Mucosa of stomach (tissue), 1 donor: Measurements from ENCODE around the gene ASB2.
A peak's percentile ranks its signal among the peaks of the same experiment; 100 is the strongest.

Experiments
- H3K27me3 ChIP-seq: one replicate; pipeline ENCODE4 v1.7.0; 2013; ENCODE audit warnings: mild to moderate bottlenecking, low read length; ENCODE audit not compliant: control insufficient read depth, insufficient read depth
- H3K36me3 ChIP-seq: one replicate; pipeline ENCODE4 v1.7.0; 2013; ENCODE audit warnings: low read length; ENCODE audit not compliant: control insufficient read depth, insufficient read depth
- H3K4me1 ChIP-seq: one replicate; pipeline ENCODE4 v1.7.0; 2013; ENCODE audit warnings: mild to moderate bottlenecking, low read length; ENCODE audit not compliant: control insufficient read depth, insufficient read depth
- H3K4me3 ChIP-seq: one replicate; pipeline ENCODE4 v1.7.0; 2013; ENCODE audit warnings: low read length
- H3K9ac ChIP-seq: one replicate; pipeline ENCODE4 v1.7.0; 2013; ENCODE audit warnings: mild to moderate bottlenecking, low read length, moderate library complexity
- H3K9me3 ChIP-seq: one replicate; pipeline ENCODE4 v1.7.0; 2013; ENCODE audit warnings: mild to moderate bottlenecking, low read length, moderate library complexity; ENCODE audit not compliant: control insufficient read depth
- donor health status: Pancreatic carcinoma.

ASB2 gene

DNA sequence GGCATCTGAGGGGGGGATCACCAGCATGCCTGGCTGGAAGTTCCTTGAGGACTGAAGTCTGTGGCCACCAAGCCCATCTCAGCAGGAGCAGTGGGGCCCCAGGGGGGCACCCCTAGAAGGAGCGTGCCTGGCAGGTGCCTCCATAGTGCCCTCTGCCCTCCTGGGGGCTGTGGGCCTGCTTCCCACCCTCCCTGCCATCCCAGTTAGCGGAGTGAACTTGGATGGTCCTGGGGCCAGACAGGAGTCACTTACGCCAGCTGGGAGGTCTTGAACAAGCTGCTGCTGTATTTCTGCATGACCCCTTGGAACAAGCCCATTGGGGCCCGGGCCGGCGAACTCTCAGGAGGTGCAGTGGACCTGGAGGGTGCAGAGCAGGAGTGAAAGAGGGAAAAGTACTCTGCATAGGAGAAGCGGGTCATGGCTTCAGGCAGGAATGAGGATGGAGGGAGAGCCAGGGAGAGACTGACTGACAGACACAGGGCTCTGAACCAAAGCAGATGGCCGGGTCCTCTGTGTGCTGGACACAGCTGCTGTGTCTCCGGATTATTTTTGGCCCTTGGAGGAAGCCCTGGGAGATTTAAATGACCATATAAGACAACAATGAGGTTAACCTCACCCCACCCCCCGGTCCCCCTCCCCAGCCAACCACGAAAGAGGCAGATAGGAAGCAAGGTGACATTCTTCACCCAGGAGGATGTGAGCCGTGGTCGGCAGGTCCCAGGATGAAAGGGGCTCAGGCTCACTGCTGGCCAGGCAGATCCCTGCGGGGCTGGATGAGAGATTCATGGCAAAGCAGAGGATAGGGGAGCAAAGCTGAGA lies 19.6 kb downstream of the ASB2 start:
- Histone ChIP-seq H3K9ac (no peak overlapping the region), H3K4me1 (peaks cover 33% of the 10 kb centered on the region), H3K36me3 (no peaks in the 10 kb centered on the region), H3K4me3 (no peak overlapping the region), H3K9me3 (no peaks in the 10 kb centered on the region), H3K27me3 (no peaks in the 10 kb centered on the region)

- no peaks in the 10 kb centered on the region for H3K27me3 ChIP-seq
- no peak overlapping the region for H3K4me3 ChIP-seq
- H3K4me1 ChIP-seq, result peaks cover 33% of the 10 kb centered on the region
- H3K9me3 ChIP-seq, result no peaks in the 10 kb centered on the region
- peak overlapping the region; percentile 32 for H3K9ac ChIP-seq
- H3K36me3 ChIP-seq, result no peaks in the 10 kb centered on the region
Measured at GRCh38 chr14:93955850-93956481, 20.4 kb downstream of the ASB2 start.

DNA sequence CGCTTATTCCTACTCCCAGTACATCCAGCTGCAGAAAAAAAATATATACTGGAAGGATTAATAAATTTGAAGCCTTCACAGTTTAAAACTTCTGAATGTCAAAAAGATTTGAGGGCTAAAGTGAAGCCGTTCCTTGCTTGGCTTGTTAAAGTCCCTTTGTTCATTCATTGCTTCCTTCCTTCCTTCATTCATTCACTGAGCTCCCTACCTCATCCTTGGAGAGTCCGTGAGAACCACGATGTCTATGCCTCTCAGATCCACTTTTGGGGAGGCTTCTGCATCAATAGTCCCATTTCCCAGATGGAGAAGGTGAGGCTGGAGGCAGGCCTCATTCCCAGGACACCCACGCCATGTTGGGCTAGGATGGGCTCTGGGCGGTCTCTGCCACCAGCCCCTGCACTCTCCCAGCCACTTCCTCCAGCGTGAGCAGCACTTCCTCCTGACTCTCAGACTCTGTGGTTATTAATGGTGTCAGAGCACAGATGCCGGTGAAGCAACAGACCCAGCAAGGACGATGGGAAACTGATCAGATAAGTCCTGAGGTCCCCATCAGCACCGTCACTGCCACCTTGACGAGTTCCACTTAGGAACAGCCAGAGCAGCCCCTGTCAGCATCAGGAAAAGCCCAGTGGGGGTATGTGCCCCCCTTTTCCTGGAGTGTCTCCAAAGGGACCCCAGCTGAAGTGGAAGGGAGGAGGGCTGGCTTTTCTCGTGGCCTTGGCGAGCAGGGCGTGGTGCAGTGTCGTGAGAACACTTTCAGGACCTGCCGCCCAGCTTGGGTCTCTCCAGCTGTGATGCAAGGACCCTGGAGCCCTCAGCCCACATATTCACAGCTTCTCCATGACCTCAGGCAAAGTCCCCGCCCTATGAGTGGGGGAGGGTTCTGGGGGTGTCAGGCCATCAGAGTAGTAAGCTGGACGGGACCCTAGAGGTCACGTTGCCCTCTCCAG lies 21.2 kb downstream of the ASB2 start:
- Histone ChIP-seq H3K4me3 (no peak overlapping the region), H3K9me3 (no peaks in the 10 kb centered on the region), H3K27me3 (no peaks in the 10 kb centered on the region), H3K9ac (peak overlapping the region; percentile 32), H3K36me3 (no peaks in the 10 kb centered on the region), H3K4me1 (peaks cover 28% of the 10 kb centered on the region)

DNA sequence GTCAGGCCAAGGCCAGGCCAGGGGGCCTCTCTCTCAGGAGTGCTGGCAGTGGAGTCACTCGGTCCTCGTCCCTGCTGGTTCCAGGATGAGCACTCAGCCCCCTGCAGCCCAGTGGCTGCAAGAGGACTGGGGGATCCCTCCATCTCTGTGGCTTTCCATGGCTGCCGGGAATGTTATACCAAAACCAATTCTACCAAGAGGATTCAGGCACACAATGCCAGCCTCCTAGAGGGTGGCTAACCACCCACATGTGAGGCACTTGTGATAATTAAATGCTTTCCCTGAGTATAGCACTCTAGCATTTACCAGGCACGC lies 21.9 kb downstream of the ASB2 start:
- H3K36me3 ChIP-seq, result no peaks in the 10 kb centered on the region
- H3K9me3 ChIP-seq, result no peaks in the 10 kb centered on the region
- no peak overlapping the region for H3K4me3 ChIP-seq
- no peaks in the 10 kb centered on the region for H3K27me3 ChIP-seq
- H3K4me1 ChIP-seq, result peaks cover 21% of the 10 kb centered on the region
- no peak overlapping the region for H3K9ac ChIP-seq

GRCh38 chr14:93953739-93954515 lies 22.4 kb downstream of the ASB2 start:
- H3K9ac ChIP-seq, result peak overlapping the region; percentile 9
- peaks cover 15% of the 10 kb centered on the region for H3K4me1 ChIP-seq
- no peak overlapping the region for H3K4me3 ChIP-seq
- no peaks in the 10 kb centered on the region for H3K36me3 ChIP-seq
- no peaks in the 10 kb centered on the region for H3K27me3 ChIP-seq
- no peaks in the 10 kb centered on the region for H3K9me3 ChIP-seq

DNA sequence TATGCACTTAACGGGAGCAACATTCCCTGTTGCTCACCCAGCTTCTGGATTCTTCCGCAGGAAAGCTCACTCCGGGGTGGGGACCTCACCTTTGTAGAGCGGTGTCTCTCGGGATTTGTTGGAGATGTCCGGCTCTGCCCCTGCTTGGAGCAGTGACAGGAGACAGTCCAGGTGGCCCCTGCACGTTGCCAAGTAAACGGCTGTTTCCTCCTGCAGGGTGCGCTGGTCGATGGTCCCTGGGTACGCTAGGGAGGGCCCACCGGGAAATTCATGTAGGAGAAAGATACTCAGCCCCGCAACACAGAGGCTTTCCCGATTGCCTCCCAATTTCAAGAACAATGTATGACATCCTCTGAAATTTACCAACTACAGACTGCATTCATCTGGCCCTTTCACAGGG lies 23.1 kb downstream of the ASB2 start:
- Histone ChIP-seq H3K27me3 (no peaks in the 10 kb centered on the region), H3K4me1 (peaks cover 12% of the 10 kb centered on the region), H3K36me3 (no peaks in the 10 kb centered on the region), H3K9me3 (no peaks in the 10 kb centered on the region), H3K9ac (no peak overlapping the region), H3K4me3 (no peak overlapping the region)

- no peaks in the 10 kb centered on the region for H3K36me3 ChIP-seq
- H3K4me3 ChIP-seq, result no peak overlapping the region
- H3K9ac ChIP-seq, result no peak overlapping the region
- no peaks in the 10 kb centered on the region for H3K27me3 ChIP-seq
- peaks cover 12% of the 10 kb centered on the region for H3K4me1 ChIP-seq
- H3K9me3 ChIP-seq, result no peaks in the 10 kb centered on the region
Measured at GRCh38 chr14:93952829-93953228, 23.5 kb downstream of the ASB2 start.

- no peaks in the 10 kb centered on the region for H3K36me3 ChIP-seq
- peaks cover 8% of the 10 kb centered on the region for H3K4me1 ChIP-seq
- H3K9ac ChIP-seq, result no peak overlapping the region
- H3K27me3 ChIP-seq, result no peaks in the 10 kb centered on the region
- no peak overlapping the region for H3K4me3 ChIP-seq
- H3K9me3 ChIP-seq, result no peaks in the 10 kb centered on the region
Measured at GRCh38 chr14:93951635-93952540, 24.5 kb downstream of the ASB2 start.

DNA sequence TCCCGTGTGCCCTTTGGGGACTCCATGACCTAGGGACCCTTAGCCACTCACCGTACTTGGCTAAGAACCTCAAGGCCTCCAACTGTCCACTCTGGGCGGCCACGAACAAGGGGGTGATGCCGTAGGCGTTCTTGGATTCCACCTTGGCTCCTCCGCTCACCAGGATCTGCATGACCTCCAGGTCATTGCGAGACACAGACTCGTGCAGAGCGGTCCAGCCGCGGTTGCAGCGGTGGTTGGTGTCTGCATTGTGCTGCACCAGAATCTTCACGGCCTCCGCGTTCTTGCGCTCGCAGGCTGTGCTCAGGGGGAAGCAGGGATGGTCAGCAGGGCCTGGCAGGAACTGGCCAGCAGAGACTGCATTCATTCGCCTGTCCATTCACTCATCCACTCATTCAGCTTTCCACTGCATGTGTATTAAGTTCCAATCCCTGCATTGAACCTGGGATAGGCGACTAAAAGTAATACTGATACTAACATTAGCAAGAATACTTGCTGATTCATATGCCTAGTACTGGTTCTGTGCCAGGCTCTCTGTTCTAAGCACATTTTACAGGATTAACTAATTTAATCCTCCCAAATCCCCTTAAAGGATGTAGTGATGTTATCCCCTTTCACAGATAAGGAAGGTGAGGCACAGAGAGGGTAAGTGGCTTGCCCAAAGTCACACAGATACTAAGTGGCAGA lies 25.3 kb downstream of the ASB2 start:
- Histone ChIP-seq H3K4me1 (peaks cover 8% of the 10 kb centered on the region), H3K36me3 (no peaks in the 10 kb centered on the region), H3K9ac (no peak overlapping the region), H3K27me3 (no peaks in the 10 kb centered on the region), H3K9me3 (no peaks in the 10 kb centered on the region), H3K4me3 (no peak overlapping the region)

GRCh38 chr14:93949511-93950075 lies 26.8 kb downstream of the ASB2 start:
- Histone ChIP-seq H3K4me3 (no peak overlapping the region), H3K27me3 (no peaks in the 10 kb centered on the region), H3K9ac (no peak overlapping the region), H3K36me3 (no peaks in the 10 kb centered on the region), H3K9me3 (no peaks in the 10 kb centered on the region), H3K4me1 (no peaks in the 10 kb centered on the region)
